HuH-7 (cell line): Measurements from ENCODE around the gene SERP1.
"Not testable (repeated sequence)": the region's sequence is repeated elsewhere in the genome, so short reads cannot be mapped to it uniquely, and the experiment has no call there.

Experiments
- DNase-seq: peaks from one replicate; pipeline ENCODE4 v3.0.0; 2011; ENCODE audit warnings: low spot score

SERP1 gene

GRCh38 chr3:150538324-150539208 is 7.7 kb downstream of the SERP1 start:
- no peak for DNase-seq

- DNase-seq: no peak
Measured at GRCh38 chr3:150535204-150535603, 11.1 kb downstream of the SERP1 start.

- no peak for DNase-seq
Measured at GRCh38 chr3:150531775-150532174, 14.5 kb downstream of the SERP1 start.

- no peak for DNase-seq
Measured at GRCh38 chr3:150528354-150528797, 17.9 kb downstream of the SERP1 start.

DNA sequence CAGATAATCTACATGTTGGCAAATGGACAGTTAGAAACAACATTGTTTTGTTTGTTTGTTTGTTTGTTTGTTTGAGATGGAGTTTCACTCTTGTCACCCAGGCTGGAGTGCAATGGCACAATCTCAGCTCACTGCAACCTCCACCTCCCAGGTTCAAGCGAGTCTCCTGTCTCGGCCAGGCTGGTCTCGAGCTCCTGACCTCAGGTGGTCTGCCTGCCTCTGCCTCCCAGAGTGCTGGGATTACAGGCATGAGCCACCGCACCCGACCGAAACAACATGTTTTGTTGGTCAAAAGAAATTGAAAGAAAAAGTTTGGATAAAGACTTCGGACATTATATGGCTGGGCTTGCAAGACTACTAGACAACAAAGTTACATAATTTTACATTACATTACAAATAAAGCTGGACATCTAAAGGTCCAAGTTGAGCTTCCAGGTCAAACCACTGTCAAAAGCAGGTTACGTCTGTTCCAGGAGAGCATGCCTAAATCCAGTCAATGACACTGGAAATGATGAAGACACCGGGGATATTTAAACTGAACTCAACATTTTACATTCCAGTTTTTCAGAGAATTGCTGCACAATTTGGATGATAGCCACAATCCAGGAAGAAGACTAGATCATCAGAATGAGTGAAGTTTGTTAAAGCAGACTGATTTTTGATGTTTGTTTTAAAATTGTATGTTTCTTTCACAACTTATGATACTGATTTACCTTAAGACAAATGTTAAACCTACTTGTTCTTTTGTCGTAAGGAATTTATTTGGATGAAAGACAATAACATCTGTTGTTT is 18.6 kb downstream of the SERP1 start:
- no peak for DNase-seq

- DNase-seq: no peak
Measured at GRCh38 chr3:150523538-150523937, 22.8 kb downstream of the SERP1 start.

- DNase-seq: no peak
Measured at GRCh38 chr3:150521463-150521862, 24.8 kb downstream of the SERP1 start.

- DNase-seq: no peak
Measured at GRCh38 chr3:150520408-150520807, 25.9 kb downstream of the SERP1 start.

- DNase-seq: no peak
Measured at GRCh38 chr3:150519026-150519425, 27.3 kb downstream of the SERP1 start.

- DNase-seq: no peak
Measured at GRCh38 chr3:150515210-150515609, 31.1 kb downstream of the SERP1 start.

- no peak for DNase-seq
Measured at GRCh38 chr3:150511122-150511821, 35.0 kb downstream of the SERP1 start.

DNA sequence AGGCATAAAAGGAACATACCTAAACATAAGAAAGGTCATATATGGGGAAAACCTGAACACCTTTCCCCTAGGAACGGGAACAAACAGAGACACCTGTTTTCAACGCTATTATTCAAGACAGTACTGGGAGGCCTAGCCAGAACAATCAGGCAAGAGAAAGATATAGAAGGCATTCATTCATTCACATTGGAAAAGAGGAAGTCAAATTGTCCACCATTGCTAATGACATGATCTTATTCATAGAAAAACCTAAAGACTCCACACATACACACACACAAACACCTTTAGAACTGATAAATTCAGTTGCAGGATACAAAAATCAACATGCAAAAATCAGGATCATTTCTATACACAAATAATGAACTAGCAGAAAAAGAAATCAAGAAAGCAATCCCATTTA is 36.5 kb downstream of the SERP1 start:
- DNase-seq: no peak

- DNase-seq: no peak
Measured at GRCh38 chr3:150508401-150508800, 37.9 kb downstream of the SERP1 start.

DNA sequence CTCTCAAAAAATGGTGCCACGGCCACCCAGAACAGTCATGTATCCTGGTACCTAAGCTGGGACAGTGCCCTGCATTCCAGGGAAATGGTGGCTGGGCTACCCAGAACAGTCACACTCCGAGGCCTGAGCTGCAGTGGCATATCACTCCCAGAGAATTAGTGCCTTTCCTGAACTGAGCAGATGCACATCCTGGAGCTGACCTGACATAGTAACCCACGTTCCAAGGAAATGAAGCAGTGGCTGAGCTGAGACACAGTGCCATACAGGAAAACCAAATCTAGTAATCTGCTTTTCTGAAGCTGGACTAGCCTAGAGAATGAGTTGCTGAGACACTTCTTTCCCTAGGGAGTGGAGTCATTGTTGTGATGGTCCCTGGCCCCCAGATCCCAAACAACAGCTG is 41.8 kb downstream of the SERP1 start:
- no peak for DNase-seq

DNA sequence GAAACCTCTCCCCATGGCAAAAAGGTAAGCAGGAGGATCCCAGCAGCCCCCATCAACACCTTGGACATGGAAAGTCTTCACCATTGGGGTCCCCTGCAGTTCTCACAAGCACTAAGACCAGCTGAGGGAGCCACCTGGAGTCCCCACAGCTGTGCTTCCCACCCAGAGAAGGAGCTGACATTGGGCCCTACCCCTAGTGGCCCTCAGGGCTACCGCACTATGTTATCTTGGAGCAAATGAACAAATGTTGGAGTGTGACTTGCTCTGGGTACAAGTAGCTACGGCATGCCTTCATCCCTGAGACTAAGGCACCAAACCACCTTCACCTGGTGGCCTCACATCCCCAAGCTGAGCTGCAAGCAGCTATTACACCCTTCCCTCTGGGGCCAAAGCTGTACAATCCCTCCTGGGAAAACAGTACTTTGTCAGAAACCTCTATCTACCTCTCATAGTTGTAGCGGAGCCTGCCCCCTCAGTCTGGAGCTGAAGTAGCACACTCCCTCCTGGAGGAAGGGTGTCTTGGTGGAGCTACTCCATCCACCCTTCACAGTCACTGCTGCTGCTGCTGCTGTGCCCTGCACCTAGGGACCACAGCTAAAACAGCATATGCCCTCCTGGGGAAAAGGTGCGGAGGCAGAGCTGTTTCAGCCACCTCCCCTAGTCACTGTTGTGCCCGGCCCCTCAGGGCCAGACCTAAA is 42.7 kb downstream of the SERP1 start:
- DNase-seq: no peak

GRCh38 chr3:150500960-150501359 is 45.3 kb downstream of the SERP1 start:
- not testable (repeated sequence) for DNase-seq

DNA sequence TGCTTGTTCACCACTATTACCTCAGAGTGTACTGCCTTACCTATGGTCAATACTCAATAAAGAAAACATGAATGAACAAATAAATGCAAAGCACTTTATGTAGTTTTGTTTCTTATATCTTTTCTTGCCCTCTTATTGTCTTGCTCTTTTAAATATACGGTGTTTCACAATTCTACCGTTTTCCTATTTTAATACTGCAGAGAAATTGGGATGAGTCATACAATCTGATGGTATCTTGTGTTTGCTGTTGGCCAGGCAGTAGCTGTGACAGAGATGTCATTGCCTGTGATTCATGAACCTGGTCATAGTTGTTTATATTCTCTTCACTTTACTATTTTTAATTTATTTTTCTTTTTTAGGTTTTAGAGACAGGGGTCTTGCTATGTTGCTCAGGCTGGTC is 48.3 kb downstream of the SERP1 start:
- no peak for DNase-seq

DNA sequence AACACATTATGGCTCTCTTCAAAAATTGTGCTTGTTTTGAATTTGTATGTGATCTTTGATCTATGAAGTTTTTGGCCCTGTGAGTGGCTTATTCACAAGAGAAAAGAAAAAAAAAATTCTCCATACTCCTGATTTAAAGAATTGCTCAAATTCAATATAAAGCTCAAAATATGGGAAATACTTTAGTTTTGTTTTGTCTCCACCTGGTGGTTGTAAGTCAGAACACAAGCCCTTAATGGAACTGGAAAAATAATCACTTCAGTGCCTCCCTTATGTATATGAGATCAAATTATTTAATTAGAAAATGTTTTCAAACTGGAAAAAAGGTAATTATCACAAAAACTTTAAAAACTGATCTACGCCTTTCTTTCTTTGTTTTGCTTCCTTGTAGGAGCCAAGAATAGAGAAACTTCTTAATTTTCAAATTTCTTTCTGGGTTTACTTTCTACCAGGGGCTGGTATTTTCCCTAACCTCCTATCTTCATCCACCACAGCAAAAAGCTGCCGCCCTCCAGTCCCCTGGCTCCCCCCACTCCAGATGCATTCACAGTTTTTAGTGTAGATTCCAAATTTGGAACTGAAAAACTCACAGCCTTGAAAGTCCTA is 50.6 kb downstream of the SERP1 start:
- peak; percentile 4 for DNase-seq

GRCh38 chr3:150495149-150495548 is 51.1 kb downstream of the SERP1 start:
- no peak for DNase-seq

DNA sequence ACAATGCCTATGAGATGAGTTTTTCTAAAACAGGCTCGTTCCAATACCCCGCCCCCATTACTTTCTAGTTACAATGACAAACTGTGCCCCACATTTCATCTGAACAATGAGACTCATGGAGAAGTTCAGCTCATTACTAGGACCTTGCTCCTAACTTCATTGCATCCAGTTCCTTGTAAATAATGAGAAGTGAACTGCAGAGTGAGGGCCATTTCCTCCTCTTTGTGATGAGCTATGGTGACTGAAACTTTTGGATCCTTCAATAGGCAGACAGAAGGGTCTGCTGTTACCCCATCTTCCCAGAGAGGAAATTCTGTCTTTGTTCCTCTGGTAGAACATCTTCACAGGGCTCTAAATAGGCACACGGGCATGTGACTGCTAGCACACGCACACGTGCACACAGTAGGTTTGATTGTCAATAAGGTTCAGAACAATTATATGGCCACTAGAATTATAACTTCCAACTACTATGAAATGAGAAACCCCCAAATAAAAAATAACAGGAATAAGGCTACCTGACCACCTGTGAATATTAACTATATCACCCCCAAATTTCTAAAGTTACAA is 51.8 kb downstream of the SERP1 start:
- DNase-seq: no peak
